A549 (cell line): Measurements from ENCODE around the gene VSIG8. TPM values are rescaled to one million over a fixed set of nuclear protein-coding genes. Genes with fewer than 3 reads are reported as not detected.

Experiments used
- ATAC-seq, 2 experiments: fragments of 200-7000 bp in 1 of 2; fragments of >200 bp in 1 of 2; cut with Nextera tagmentation in 1 of 2; cut with Tn5 transposase in 1 of 2; 3 replicates each; pipeline versions ENCODE4 v1.8.0 to v1.9.1; 2018 to 2020; ENCODE audit warnings: mild to moderate bottlenecking in 1 of 2, moderate library complexity in 1 of 2
- CTCF ChIA-PET: fragments of 300-600 bp; sonication (Branson Sonifier 250); formaldehyde crosslinking; extraction: SDS; loops from one replicate; lab custom pipeline; 2021; ENCODE audit warnings: antibody characterized with exemption, inconsistent platforms; lab: Yijun Ruan, JAX
- POLR2A ChIA-PET: fragments of 350-600 bp; formaldehyde crosslinking; extraction: SDS; loops from one replicate; lab custom pipeline; 2021; ENCODE audit warnings: antibody characterized with exemption, inconsistent platforms; lab: Yijun Ruan, JAX
- DNase-seq, 2 experiments: peaks; one replicate each; pipeline versions ENCODE4 v3.0.0 to v3.0.0-alpha.2; 2011 to 2016; ENCODE audit warnings: low read depth in 1 of 2, low spot score in 1 of 2
- FAIRE-seq: peaks from 2 replicates; lab custom pipeline; 2011; peaks lifted over from hg19 to GRCh38; lab: Jason Lieb, UNC
- H3K27ac ChIP-seq, 2 experiments: fragments of >200 bp; sonication (Bioruptor Twin); formaldehyde crosslinking; 3 replicates each; pipeline ENCODE4 v1.5.1; 2016 to 2017
- H3K4me1 ChIP-seq: fragments of >200 bp; sonication (Bioruptor Twin); formaldehyde crosslinking; 3 replicates; pipeline ENCODE4 v1.6.1; 2016
- H3K4me2 ChIP-seq: fragments of >200 bp; sonication (Bioruptor Twin); formaldehyde crosslinking; 3 replicates; pipeline ENCODE4 v1.6.1; 2016
- H3K4me3 ChIP-seq: fragments of >200 bp; sonication (Bioruptor Twin); formaldehyde crosslinking; 3 replicates; pipeline ENCODE4 v1.5.1; 2016
- H3K9me3 ChIP-seq: fragments of >200 bp; sonication (Bioruptor Twin); formaldehyde crosslinking; 3 replicates; pipeline ENCODE4 v1.6.1; 2016
- BHLHE40 ChIP-seq: IDR thresholded peaks from 2 replicates; pipeline ENCODE4 v1.6.1; 2012; ENCODE audit warnings: low read depth, low read length, inconsistent platforms
- CBX8 ChIP-seq: fragments of 200-600 bp; sonication (generic); IDR thresholded peaks from 2 replicates; pipeline ENCODE4 v1.6.1; 2016
- CHD2 ChIP-seq: fragments of 150-350 bp; IDR thresholded peaks from 2 replicates; pipeline ENCODE4 v1.6.1; 2014; ENCODE audit warnings: low read length; ENCODE audit not compliant: partially characterized antibody
- CHD4 ChIP-seq: fragments of 200-600 bp; sonication (generic); IDR thresholded peaks from 2 replicates; pipeline ENCODE4 v1.6.1; 2016; ENCODE audit warnings: antibody characterized with exemption, mild to moderate bottlenecking, borderline replicate concordance
- EHF ChIP-seq: fragments of 250-450 bp; sonication (Bioruptor Pico); IDR thresholded peaks from 2 replicates; pipeline ENCODE4 v1.5.0; 2020; ENCODE audit warnings: mild to moderate bottlenecking
- EHMT2 ChIP-seq: fragments of 200-600 bp; sonication (generic); IDR thresholded peaks from 2 replicates; pipeline ENCODE4 v1.6.1; 2016; ENCODE audit warnings: antibody characterized with exemption, low read depth, mild to moderate bottlenecking, moderate library complexity
- FOSB ChIP-seq: fragments of 250-450 bp; sonication (Bioruptor Pico); IDR thresholded peaks from 2 replicates; pipeline ENCODE4 v1.5.0; 2020; ENCODE audit warnings: mild to moderate bottlenecking, moderate library complexity
- FOXS1 ChIP-seq: fragments of 250-450 bp; sonication (Bioruptor Pico); IDR thresholded peaks from 2 replicates; pipeline ENCODE4 v1.5.0; 2020; ENCODE audit warnings: mild to moderate bottlenecking, moderate library complexity
- HDAC2 ChIP-seq: fragments of 200-600 bp; sonication (generic); IDR thresholded peaks from 2 replicates; pipeline ENCODE4 v1.6.1; 2016
- HOXA7 ChIP-seq: fragments of 250-450 bp; sonication (Bioruptor Pico); IDR thresholded peaks from 2 replicates; pipeline ENCODE4 v1.5.0; 2020; ENCODE audit warnings: mild to moderate bottlenecking, moderate library complexity
- HOXB13 ChIP-seq: fragments of 250-450 bp; sonication (Bioruptor Pico); IDR thresholded peaks from 2 replicates; pipeline ENCODE4 v1.5.0; 2020; ENCODE audit warnings: low read depth, mild to moderate bottlenecking, moderate library complexity
- HOXB5 ChIP-seq: fragments of 250-450 bp; sonication (Bioruptor Pico); IDR thresholded peaks from 2 replicates; pipeline ENCODE4 v1.5.0; 2020; ENCODE audit warnings: mild to moderate bottlenecking, moderate library complexity
- JUNB ChIP-seq: fragments of >200 bp; sonication (Bioruptor Twin); formaldehyde crosslinking; IDR thresholded peaks from 2 replicates; pipeline ENCODE4 v1.6.1; 2016
- MAFK ChIP-seq: fragments of 450-650 bp; IDR thresholded peaks from 2 replicates; pipeline ENCODE4 v1.6.1; 2014; ENCODE audit not compliant: partially characterized antibody
- NFE2L2 ChIP-seq: fragments of 150-350 bp; conservative IDR thresholded peaks from 2 replicates; pipeline ENCODE4 v1.6.1; 2014; ENCODE audit warnings: low read length
- NPAS2 ChIP-seq: fragments of 250-450 bp; sonication (Bioruptor Pico); IDR thresholded peaks from 2 replicates; pipeline ENCODE4 v1.8.0; 2022; ENCODE audit warnings: mild to moderate bottlenecking, moderate library complexity, borderline replicate concordance
- POLR2A ChIP-seq: IDR thresholded peaks from 2 replicates; pipeline ENCODE4 v1.6.1; 2012; ENCODE audit warnings: mild to moderate bottlenecking, low read length
- RAD21 ChIP-seq, 2 experiments: fragments of >200 bp in 1 of 2; sonication (Bioruptor Twin) in 1 of 2; formaldehyde crosslinking in 1 of 2; IDR thresholded peaks in 1 of 2; conservative IDR thresholded peaks in 1 of 2; 2 replicates in 1 of 2; 3 replicates in 1 of 2; pipeline ENCODE4 v1.6.1; 2012 to 2018; ENCODE audit warnings: inconsistent platforms in 1 of 2
- RCOR1 ChIP-seq: fragments of 150-350 bp; IDR thresholded peaks from 2 replicates; pipeline ENCODE4 v1.6.1; 2014; ENCODE audit warnings: antibody characterized with exemption, low read length, low read depth
- RNF2 ChIP-seq: fragments of 200-600 bp; sonication (generic); IDR thresholded peaks from 2 replicates; pipeline ENCODE4 v1.6.1; 2016; ENCODE audit warnings: low read depth, mild to moderate bottlenecking, antibody characterized with exemption, moderate library complexity, borderline replicate concordance
- SMC3 ChIP-seq: fragments of >200 bp; sonication (Bioruptor Twin); formaldehyde crosslinking; IDR thresholded peaks from 3 replicates; pipeline ENCODE4 v1.6.1; 2018; ENCODE audit warnings: inconsistent platforms
- SREBF2 ChIP-seq: fragments of 450-650 bp; IDR thresholded peaks from 2 replicates; pipeline ENCODE4 v1.6.1; 2014; ENCODE audit warnings: mild to moderate bottlenecking, moderate library complexity
- ZC3H11A ChIP-seq: fragments of 450-650 bp; IDR thresholded peaks from 2 replicates; pipeline ENCODE4 v1.6.1; 2014; ENCODE audit warnings: antibody characterized with exemption, mild to moderate bottlenecking
- ZFP36 ChIP-seq: fragments of 450-650 bp; IDR thresholded peaks from 2 replicates; pipeline ENCODE4 v1.6.1; 2014; ENCODE audit warnings: borderline replicate concordance; ENCODE audit not compliant: partially characterized antibody
- ZNF302 ChIP-seq: fragments of 250-450 bp; sonication (Bioruptor Pico); IDR thresholded peaks from 2 replicates; pipeline ENCODE4 v1.9.0; 2021; ENCODE audit warnings: inconsistent platforms, mild to moderate bottlenecking, moderate library complexity
- WGBS: methylation state at CpG from one replicate; pipeline ENCODE4 v1.1.6; 2017; ENCODE audit errors: missing lambda C conversion rate; 5-methylcytosine and 5-hydroxymethylcytosine counted together
- polyA plus RNA-seq, 4 experiments: library from polyadenylated mRNA; depleted of rRNA in 3 of 4; stranded (reverse); fragments of >200 nt; fragmentation: RNase III in 1 of 4; extraction: RNeasy Plus Mini Kit Qiagen cat#74134 plus additional on column Dnase treatment in 1 of 4; gene quantifications; 2 replicates in 3 of 4; 3 replicates in 1 of 4; pipeline ENCODE4 v1.2.3, GENCODE V29; 2011 to 2017
- TF ChIP-seq, protein P1 (sequence below): fragments of >200 bp; sonication (Bioruptor Twin); formaldehyde crosslinking; IDR thresholded peaks from 2 replicates; pipeline ENCODE4 v1.6.1; 2016
- TF ChIP-seq, protein P2 (sequence below): fragments of 450-650 bp; IDR thresholded peaks from 2 replicates; pipeline ENCODE4 v1.6.1; 2014; ENCODE audit warnings: antibody characterized with exemption
- TF ChIP-seq, protein P3 (sequence below): fragments of 250-450 bp; sonication (Bioruptor Pico); IDR thresholded peaks from 2 replicates; pipeline ENCODE4 v1.5.0; 2020; ENCODE audit warnings: low read depth, mild to moderate bottlenecking, moderate library complexity

VSIG8 gene
- polyA plus RNA-seq, 2 of the 4 experiments (the other 2 are of a cell fraction), result 0.04 to 0.09 TPM

DNA sequence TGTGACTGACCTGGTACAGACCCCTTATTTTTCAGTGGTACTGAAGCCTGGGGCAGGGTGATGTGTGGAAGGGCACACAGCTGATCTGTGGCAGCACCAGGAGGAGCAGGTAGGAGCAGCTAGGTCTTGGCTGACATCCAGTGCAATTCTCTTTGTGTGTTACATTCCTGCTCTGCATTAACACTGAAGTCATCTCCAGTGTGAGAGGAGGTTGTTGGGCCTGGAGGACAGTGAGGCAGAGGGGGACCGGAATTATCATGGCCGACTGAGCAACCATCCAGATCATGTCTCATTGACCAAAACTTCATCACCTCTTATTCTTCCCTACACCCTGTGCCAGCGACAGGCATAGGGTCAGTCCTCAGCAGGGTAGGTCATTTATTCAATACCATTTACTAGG, 34.3 kb downstream of the VSIG8 start:
- ChIA-PET POLR2A (no interaction called here), CTCF (interaction anchor here (1.1 to 8.9 kb wide), 3 partner anchors 8 to 30 kb away, joined by 3 to 55 read pairs (median 8); no protein-coding TSS in a partner anchor)
- WGBS, result 81% methylated on average over 3 of the region's 3 CpGs
- Histone ChIP-seq H3K4me3 (no peak overlapping the region), H3K9me3 (no peaks in the 10 kb centered on the region), H3K4me2 (no peak overlapping the region), H3K27ac (no peak overlapping the region), H3K4me1 (no peaks in the 10 kb centered on the region)
- DNase-seq, result no peak
- no peak for TF ChIP-seq MAFK
- no peak for TF ChIP-seq FOXS1 (CRISPR knock-in tag)
- TF ChIP-seq SREBF2, result no peak
- TF ChIP-seq POLR2A, result no peak
- TF ChIP-seq RCOR1, result no peak
- no peak for FAIRE-seq
- ATAC-seq, result no peak

DNA sequence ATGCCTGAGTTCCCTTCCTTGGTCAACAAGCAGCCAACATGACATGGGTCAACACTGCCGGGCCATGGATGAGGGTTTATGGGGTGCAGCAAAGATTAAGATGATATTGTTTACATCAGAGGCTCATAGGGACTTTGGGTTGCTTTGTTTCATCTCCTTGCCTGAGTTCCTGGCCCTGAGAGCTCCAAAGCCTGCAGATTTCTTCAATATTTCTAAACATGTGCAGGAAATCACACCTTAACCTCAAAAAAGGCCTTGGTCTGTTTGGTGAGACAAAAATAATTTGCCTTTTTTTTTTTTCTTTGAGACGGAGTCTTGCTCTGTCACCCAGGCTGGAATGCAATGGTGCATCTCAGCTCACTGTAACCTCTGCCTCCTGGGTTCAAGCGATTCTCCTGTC, 34.9 kb downstream of the VSIG8 start:
- 79% methylated on average over 3 of the region's 3 CpGs for WGBS
- ATAC-seq (no peak), DNase-seq (no peak), FAIRE-seq (no peak)
- Histone ChIP-seq H3K27ac (no peak overlapping the region), H3K4me3 (no peak overlapping the region), H3K4me1 (no peaks in the 10 kb centered on the region), H3K9me3 (no peaks in the 10 kb centered on the region), H3K4me2 (no peak overlapping the region)
- POLR2A ChIA-PET, result no interaction called here
- TF ChIP-seq CBX8 (no peak), HOXB5 (CRISPR knock-in tag) (no peak), EHF (CRISPR knock-in tag) (no peak), JUNB (no peak), FOSB (no peak), CHD2 (no peak), RNF2 (no peak), EHMT2 (no peak), NFE2L2 (no peak), HOXB13 (CRISPR knock-in tag) (no peak), SMC3 (no peak), ZC3H11A (no peak), BHLHE40 (no peak)
- TF ChIP-seq, protein P1, sequence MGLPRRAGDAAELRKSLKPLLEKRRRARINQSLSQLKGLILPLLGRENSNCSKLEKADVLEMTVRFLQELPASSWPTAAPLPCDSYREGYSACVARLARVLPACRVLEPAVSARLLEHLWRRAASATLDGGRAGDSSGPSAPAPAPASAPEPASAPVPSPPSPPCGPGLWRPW, result no peak
- TF ChIP-seq, all 56 proteins: peak for 0
- CTCF ChIA-PET, result interaction anchor here (1.1 to 8.9 kb wide), 3 partner anchors 29 to 51 kb away, joined by 3 to 55 read pairs (median 4); no protein-coding TSS in a partner anchor

DNA sequence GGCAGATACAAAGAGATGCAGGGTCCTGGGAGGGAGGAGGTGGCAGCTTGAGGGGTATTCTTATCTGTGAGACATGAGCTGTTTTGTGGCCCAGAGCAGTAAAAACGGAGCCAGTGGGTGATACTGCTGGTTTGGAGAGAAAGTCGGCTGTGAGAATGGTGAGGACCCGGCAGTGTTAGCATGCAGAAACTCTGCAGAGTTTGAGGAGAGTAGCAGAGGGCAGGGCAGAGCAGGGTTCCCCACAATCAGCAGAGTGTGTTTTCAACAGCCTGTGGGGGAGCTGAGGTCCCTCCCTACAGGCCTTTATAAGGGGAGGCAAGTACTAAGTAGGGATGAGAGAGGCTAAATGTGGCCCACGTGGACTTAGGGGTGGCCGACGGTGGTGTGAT, 35.4 kb downstream of the VSIG8 start:
- H3K4me1 ChIP-seq, result no peaks in the 10 kb centered on the region
- 65% methylated on average over 6 of the region's 6 CpGs for WGBS
- CTCF ChIA-PET, result interaction anchor here (1.1 to 8.9 kb wide), 4 partner anchors 29 to 66 kb away, joined by 3 to 55 read pairs (median 4); no protein-coding TSS in a partner anchor
- H3K4me2 ChIP-seq, result no peak overlapping the region
- H3K27ac ChIP-seq, result no peak overlapping the region
- POLR2A ChIA-PET, result no interaction called here
- ATAC-seq (no peak), FAIRE-seq (no peak), DNase-seq (no peak)
- no peak overlapping the region for H3K4me3 ChIP-seq
- TF ChIP-seq, protein P2, sequence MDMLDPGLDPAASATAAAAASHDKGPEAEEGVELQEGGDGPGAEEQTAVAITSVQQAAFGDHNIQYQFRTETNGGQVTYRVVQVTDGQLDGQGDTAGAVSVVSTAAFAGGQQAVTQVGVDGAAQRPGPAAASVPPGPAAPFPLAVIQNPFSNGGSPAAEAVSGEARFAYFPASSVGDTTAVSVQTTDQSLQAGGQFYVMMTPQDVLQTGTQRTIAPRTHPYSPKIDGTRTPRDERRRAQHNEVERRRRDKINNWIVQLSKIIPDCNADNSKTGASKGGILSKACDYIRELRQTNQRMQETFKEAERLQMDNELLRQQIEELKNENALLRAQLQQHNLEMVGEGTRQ, result no peak
- TF ChIP-seq EHMT2 (no peak), NPAS2 (no peak), SREBF2 (no peak), FOSB (no peak), ZFP36 (no peak), CHD4 (no peak), HOXA7 (CRISPR knock-in tag) (no peak), CHD2 (no peak), RAD21 (conservative IDR thresholded peaks at IDR 0.05 in 1 of 2, IDR thresholded peaks at IDR 0.05 in 1 of 2) (no peak), ZNF302 (no peak), HDAC2 (no peak), EHF (CRISPR knock-in tag) (no peak), RCOR1 (no peak)
- TF ChIP-seq, protein P1, result no peak
- TF ChIP-seq, protein P3, sequence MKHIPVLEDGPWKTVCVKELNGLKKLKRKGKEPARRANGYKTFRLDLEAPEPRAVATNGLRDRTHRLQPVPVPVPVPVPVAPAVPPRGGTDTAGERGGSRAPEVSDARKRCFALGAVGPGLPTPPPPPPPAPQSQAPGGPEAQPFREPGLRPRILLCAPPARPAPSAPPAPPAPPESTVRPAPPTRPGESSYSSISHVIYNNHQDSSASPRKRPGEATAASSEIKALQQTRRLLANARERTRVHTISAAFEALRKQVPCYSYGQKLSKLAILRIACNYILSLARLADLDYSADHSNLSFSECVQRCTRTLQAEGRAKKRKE (CRISPR knock-in tag), result no peak
- no peaks in the 10 kb centered on the region for H3K9me3 ChIP-seq
